Posterior vena cava (tissue), 2 donors: Measurements from ENCODE around the gene H2AZ2. TPM values are rescaled to one million over a fixed set of nuclear protein-coding genes. Genes with fewer than 3 reads are reported as not detected.

Experiments used
- DNase-seq: peaks from one replicate; pipeline ENCODE4 v3.0.0-alpha.2; 2020; ENCODE audit warnings: low spot score
- intact Hi-C, 2 donors: fragments of 100-400 bp; cut with DNase I; formaldehyde crosslinking; loops; one replicate each; pipeline versions ENCODE4 v1.14.1 to v1.14.2; 2022 to 2023
- long read RNA-seq, 2 donors: library from polyadenylated mRNA; unstranded; transcript quantifications; one replicate each; pipeline ENCODE4 v2.0.0, GENCODE V29; 2020 to 2021
- total RNA-seq, 2 donors: library from RNA; stranded (reverse); fragmentation: NEBNext Ultra II Directional; extraction: Animal tissue kit (Norgen Biotek cat#: 25700); gene quantifications; one replicate each; pipeline ENCODE4 v1.2.1, GENCODE V29; 2021
- donor health status: DM: yes; HTN: yes; CAD: no.
- donor health status: DM: yes; HTN: yes; CAD: no.

Gene H2AZ2
- total RNA-seq = 100 to 1,000 TPM; 122 to 127 TPM
- long read RNA-seq, donor 1, partial matches to known transcripts = 23 of 33 reads
- long read RNA-seq, donor 1, other reads (novel, unspliced or antisense) = 1 of 33 reads
- long read RNA-seq, donor 2, transcript H2AFV-202 (5 exons, 752 nt) = major isoform, 15 of 23 reads
- long read RNA-seq, donor 2, partial matches to known transcripts = 2 of 23 reads
- long read RNA-seq, donor 2, other reads (novel, unspliced or antisense) = 4 of 23 reads

DNA sequence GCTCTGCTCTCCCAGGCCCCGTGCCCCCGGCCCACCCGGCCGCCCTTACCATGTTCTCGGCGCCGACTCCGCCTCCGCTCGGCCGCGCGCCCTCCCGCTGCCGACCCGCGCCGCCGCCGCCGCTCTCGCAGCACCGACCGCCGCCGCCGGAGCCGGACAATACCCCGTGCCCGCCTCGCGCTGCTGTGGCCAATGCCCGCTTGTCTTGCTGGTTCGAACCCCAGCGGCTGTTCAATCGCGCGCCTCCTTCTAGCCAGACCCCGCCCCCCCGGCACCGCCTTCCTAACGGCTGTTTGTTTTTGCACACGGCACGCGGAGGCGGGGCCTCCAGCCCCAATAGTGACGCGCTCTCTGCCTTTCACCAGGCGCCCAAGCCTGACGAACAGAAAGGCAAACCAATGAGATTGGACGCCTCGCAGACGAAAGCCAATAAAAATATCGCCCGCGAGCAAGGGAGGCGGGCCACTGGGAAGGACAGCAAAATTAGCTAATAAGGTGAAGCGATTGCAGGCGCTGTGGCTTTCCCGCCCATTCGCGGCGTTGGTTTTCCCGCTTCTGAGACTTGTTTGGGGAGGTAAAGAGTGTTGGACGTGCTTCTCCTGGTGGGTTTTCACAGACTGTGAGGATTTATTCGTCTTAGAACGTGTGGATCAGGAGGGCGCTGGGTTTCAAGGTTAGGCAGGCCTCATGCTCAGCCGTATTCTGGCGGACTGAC lies at the start of gene H2AZ2:
Gene H2AZ2, minus strand, starts transcription at position 168 of the 715 bp plus-strand sequence. Its CDS starts 116 bp downstream, at position 52.
- peak; percentile 100 for DNase-seq
- intact Hi-C loops = loop anchor here in 1 of 2 donors (5.0 to 10.0 kb wide), 2 partner anchors 53 to 261 kb away; partner anchors contain the start of gene PPIA

- no peak for DNase-seq
- intact Hi-C loops = no loop called here
These were observed 49.4 kb upstream of the H2AZ2 start for GRCh38 chr7:44897309-44897708.

DNA sequence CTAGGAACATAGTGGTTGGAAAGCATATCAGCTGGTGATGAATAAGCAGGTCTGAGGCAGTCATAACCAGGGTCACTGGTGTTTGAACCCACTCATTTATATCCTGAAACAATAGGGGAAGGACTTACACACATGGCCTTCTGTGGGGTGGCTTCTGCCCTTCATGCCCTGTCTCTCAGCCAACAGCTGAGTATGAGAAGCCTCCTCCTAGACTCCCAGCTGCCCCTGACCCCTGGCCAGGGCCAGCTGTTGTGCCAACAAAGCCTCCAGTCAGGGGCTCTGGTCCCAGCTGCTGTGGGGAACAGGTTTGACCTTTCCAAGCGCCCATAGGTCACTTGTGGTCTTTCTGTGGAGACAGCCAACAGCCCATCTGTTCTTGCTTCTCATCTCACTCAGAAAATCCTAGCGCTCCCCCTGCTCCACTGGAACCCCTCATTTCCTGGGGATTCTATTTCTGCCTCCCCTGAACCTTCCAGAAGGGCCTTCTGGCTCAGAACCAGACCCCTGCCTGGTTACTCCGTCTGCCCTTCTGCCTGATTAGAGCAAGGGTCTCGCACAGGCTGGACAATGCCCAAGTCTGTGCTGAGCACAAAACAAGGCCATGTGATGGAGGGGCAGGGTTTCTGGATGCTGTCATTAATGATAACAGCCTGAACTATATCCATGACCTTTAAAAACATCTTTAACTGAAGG lies 47.1 kb upstream of the H2AZ2 start:
- DNase-seq = peak; percentile 19
- intact Hi-C loops = no loop called here

DNA sequence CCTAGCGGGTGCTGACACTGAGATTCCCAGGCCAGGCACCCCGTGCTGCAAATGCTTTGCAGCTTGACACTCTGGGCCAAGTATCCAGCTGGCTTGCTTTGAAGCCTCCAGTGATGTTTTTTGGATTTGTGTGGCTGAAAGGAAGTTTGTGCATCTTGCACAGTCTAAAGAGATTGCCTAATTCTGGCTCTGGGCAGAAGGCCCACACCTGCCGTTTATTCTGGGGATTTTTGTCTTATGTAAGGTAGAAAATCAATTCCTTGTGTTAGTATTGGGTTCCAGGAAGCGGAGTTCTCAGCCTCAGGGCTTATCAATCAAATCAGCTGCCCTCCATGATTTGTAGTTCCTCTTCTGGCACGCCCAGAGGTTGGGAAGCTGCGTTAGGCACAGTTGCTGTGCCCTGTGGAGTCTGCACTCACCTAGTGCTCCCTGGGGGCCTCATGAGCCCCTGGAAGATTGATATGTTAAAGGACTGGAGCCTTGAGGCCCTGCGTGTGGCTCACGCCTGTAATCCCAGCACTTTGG lies 45.9 kb upstream of the H2AZ2 start:
- DNase-seq = peak; percentile 58
- intact Hi-C loops = no loop called here

DNA sequence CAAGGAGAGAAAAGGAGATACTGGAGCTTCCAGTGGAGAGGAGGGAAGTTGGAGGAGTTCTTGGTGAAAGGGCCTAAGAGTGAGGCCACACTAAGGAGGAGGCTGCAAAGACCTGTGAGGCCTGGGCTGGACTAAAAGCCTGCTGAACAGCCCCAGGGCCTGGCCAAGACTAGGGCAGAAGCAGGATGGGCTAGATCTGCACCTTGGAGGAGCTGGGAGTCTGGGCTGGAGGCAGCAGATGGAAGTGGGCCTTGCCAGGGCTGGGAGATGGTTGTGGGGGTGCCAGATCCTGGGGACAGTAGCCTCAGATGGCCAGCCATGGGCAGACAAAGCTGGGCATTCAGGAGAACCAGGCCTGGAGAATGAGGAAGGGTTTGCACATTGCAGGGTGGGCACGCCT lies 43.9 kb upstream of the H2AZ2 start:
- intact Hi-C loops = no loop called here
- peak; percentile 80 for DNase-seq

DNA sequence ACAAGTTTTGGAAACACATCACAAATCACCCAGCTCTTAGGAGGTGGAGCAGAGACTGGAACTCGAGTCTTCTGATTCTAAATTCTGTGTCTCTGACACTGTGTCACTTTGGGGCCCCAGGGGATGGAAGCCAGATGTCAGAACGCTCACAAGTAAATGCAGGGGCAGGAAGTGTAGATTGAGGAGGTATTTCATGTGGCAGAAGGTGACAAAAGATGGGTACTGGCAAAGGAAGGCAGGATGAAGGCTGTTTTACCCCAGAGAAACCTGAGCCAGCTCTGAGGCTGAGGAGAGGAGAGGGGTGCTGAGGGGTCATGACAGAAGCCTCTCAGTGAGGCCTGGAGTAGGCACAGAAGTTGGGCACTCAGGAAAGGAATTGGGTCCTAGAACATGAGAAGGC lies 43.5 kb upstream of the H2AZ2 start:
- intact Hi-C loops = no loop called here

GRCh38 chr7:44889086-44889781 lies 41.3 kb upstream of the H2AZ2 start:
- DNase-seq = no peak
- intact Hi-C loops = no loop called here

More for the DNA sequence above, 43.5 kb upstream of the H2AZ2 start:
- no peak for DNase-seq

DNA sequence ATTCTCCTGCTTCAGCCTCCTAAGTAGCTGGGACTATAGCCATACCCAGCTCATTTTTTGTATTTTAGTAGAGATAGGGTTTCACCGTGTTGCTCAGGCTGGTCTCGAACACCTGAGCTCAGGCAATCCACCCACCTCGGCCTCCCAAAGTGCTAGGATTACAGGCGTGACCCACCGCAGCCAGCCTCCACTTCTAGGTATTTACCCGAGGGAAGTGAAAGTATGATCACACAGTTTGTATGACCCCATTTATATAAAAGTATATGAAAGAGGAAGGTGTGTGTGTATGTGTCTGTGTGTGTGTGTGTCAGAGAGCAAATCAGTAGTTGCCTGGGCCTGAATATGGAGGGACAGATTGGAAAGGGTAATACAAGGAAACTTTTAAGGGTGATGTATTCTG lies 39.4 kb upstream of the H2AZ2 start:
- intact Hi-C loops = no loop called here
- peak; percentile 68 for DNase-seq

- DNase-seq = peak; percentile 98
- intact Hi-C loops = no loop called here
These were observed 37.8 kb upstream of the H2AZ2 start, which contains the start of gene PURB for GRCh38 chr7:44885394-44886317. Gene PURB, minus strand, starts transcription at chr7:44885530. Its CDS starts 182 bp downstream, at chr7:44885348.

GRCh38 chr7:44884621-44885393 lies 36.9 kb upstream of the H2AZ2 start:
- intact Hi-C loops = no loop called here
- DNase-seq = peak; percentile 91

- intact Hi-C loops = no loop called here
- no peak for DNase-seq
These were observed 36.2 kb upstream of the H2AZ2 start for GRCh38 chr7:44883961-44884620.

DNA sequence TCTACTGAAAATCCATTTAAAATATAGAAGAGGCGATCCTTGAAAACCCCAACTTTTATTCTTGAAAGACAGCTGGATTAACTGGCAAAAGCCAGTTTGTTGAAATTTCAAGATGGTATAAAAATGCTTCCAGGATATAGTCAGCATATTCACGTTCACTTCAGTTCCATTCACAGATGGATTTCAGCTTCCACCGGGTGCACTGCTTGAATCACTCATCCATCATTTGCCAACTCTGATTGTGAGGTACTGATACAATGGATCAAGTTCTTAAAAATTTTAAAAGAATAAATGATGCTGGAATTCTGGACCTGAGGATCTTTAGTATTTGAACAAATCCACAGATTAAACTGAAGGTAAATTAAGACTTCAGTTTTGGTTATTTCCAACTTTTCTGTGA lies 35.0 kb upstream of the H2AZ2 start:
- intact Hi-C loops = no loop called here

GRCh38 chr7:44881610-44882009 lies 33.7 kb upstream of the H2AZ2 start:
- DNase-seq = no peak
- intact Hi-C loops = no loop called here

More for the DNA sequence above, 35.0 kb upstream of the H2AZ2 start:
- no peak for DNase-seq

- DNase-seq = no peak
- intact Hi-C loops = no loop called here
These were observed 33.2 kb upstream of the H2AZ2 start for GRCh38 chr7:44881066-44881600.

DNA sequence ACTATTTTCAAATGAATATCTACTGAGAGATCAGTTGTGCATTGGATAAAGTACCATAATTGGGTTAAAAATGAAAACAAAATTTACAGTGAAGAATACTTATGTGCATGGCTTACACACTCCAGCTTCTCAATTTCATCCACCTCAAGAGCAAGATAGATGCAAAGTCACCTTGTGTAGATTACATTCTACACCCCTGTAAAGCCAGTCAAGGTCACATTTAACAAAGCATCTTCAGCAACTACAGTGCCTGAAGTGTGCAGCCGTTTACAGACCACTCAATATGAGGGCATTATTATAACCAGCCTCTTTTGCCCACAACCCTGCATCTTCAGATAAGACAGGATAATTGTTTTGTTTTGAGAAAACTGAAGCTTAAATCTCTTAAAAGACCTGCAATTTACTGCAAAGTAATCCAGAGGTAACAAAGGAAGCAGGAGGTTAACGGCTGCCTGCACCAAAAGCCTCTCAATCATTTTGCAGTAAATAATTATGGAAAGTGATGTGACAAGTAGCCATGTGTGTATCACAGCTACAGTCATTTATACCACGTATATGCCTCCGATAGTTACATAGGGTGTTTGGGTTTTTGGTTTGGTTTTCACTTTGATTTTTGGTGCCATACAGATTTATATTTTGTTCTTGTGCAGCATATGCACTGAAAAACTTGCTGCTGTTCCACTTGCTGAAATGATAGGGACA lies 32.6 kb upstream of the H2AZ2 start:
- intact Hi-C loops = no loop called here
- DNase-seq = no peak

DNA sequence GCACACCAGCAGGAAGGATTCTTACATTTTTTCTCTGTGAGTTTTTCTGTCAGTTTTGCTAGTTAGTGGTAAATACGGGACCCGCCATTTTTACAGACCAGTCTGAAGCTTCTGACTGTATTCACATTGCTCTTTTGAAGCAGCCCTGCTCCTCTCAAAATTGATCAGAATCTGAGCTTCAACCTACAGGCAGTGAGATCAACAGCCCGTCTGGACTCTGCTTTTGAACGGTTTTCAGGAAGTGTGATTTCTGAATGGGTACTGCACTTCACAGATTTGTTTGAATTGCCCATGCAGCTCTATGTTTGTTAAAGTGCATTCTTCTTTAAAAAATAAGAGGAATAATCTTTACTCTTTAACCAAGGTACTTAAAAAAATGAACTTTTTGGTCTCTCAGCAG lies 28.5 kb upstream of the H2AZ2 start:
- DNase-seq = no peak
- intact Hi-C loops = no loop called here
